Mesendoderm (in vitro differentiated cells): ENCODE results near the gene CPNE7. TPM values are rescaled to one million over a fixed set of nuclear protein-coding genes. Genes with fewer than 3 reads are reported as not detected.

Experiments used
- DNase-seq: peaks from one replicate; pipeline ENCODE4 v3.0.0; 2013
- H2AK5ac ChIP-seq: 2 replicates; pipeline ENCODE4 v1.6.1; 2013; ENCODE audit warnings: low read length, inconsistent platforms
- H2BK120ac ChIP-seq: 2 replicates; pipeline ENCODE4 v1.6.1; 2013; ENCODE audit warnings: low read depth, mild to moderate bottlenecking, low read length, moderate library complexity, mixed read lengths
- H2BK15ac ChIP-seq: replicated peaks from 2 replicates; pipeline ENCODE4 v1.6.1; 2013; ENCODE audit warnings: low read depth, mild to moderate bottlenecking, moderate library complexity
- H2BK5ac ChIP-seq: 2 replicates; pipeline ENCODE4 v1.6.1; 2013; ENCODE audit warnings: low read length, inconsistent platforms
- H3K18ac ChIP-seq: 2 replicates; pipeline ENCODE4 v1.6.1; 2013; ENCODE audit warnings: mild to moderate bottlenecking, low read length, mixed read lengths
- H3K23ac ChIP-seq: one replicate; pipeline ENCODE4 v1.6.1; 2013; ENCODE audit warnings: low read length
- H3K27ac ChIP-seq: 2 replicates; pipeline ENCODE4 v1.5.1; 2013; ENCODE audit warnings: low read depth, mild to moderate bottlenecking, inconsistent platforms, low read length, moderate library complexity
- H3K27me3 ChIP-seq: 2 replicates; pipeline ENCODE4 v1.6.1; 2013; ENCODE audit warnings: low read length, control low read depth, mild to moderate bottlenecking, inconsistent platforms; ENCODE audit not compliant: insufficient read depth, poor library complexity
- H3K36me3 ChIP-seq: 2 replicates; pipeline ENCODE4 v1.6.1; 2013; ENCODE audit warnings: low read length, inconsistent platforms; ENCODE audit not compliant: control insufficient read depth, insufficient read depth
- H3K4ac ChIP-seq: one replicate; pipeline ENCODE4 v1.6.1; 2013; ENCODE audit warnings: low read depth, mild to moderate bottlenecking, low read length, moderate library complexity
- H3K4me1 ChIP-seq: 2 replicates; pipeline ENCODE4 v1.6.1; 2013; ENCODE audit warnings: low read depth, low read length, inconsistent platforms; ENCODE audit not compliant: control insufficient read depth
- H3K4me2 ChIP-seq: 2 replicates; pipeline ENCODE4 v1.6.1; 2013; ENCODE audit warnings: low read length
- H3K4me3 ChIP-seq: 2 replicates; pipeline ENCODE4 v1.5.1; 2013; ENCODE audit warnings: mild to moderate bottlenecking, low read length
- H3K56ac ChIP-seq: one replicate; pipeline ENCODE4 v1.6.1; 2013; ENCODE audit warnings: low read length
- H3K79me1 ChIP-seq: 2 replicates; pipeline ENCODE4 v1.6.1; 2013; ENCODE audit warnings: low read length, inconsistent platforms
- H3K79me2 ChIP-seq: 2 replicates; pipeline ENCODE4 v1.6.1; 2013; ENCODE audit warnings: mild to moderate bottlenecking, low read length; ENCODE audit not compliant: control insufficient read depth, insufficient read depth
- H3K9ac ChIP-seq: 2 replicates; pipeline ENCODE4 v1.6.1; 2013; ENCODE audit warnings: low read length, inconsistent platforms
- H4K5ac ChIP-seq: one replicate; pipeline ENCODE4 v1.6.1; 2013; ENCODE audit warnings: low read length
- H4K8ac ChIP-seq: one replicate; pipeline ENCODE4 v1.6.1; 2013; ENCODE audit warnings: low read depth, mild to moderate bottlenecking, control low read depth, low read length, moderate library complexity
- WGBS: extraction: QIAGEN DNeasy Blood & Tissue Kit; methylation state at CpG from one replicate; pipeline ENCODE4 v1.1.7; 2013; ENCODE audit warnings: low lambda C conversion rate, missing lambda C conversion rate; ENCODE audit not compliant: insufficient coverage; ENCODE audit errors: extremely low coverage; 5-methylcytosine and 5-hydroxymethylcytosine counted together
- small RNA-seq: library from polyadenylated mRNA; stranded (forward); fragments of <200 nt; extraction: miRNeasy Mini kit (QIAGEN cat#:217004); gene quantifications from one replicate; pipeline ENCODE3, GENCODE V24; 2013; ENCODE audit not compliant: insufficient read depth

The CPNE7 gene

GRCh38 chr16:89646270-89646669 is 70.7 kb downstream of the CPNE7 start:
- H3K27me3 ChIP-seq: no peaks in the 10 kb centered on the region
- H2BK5ac ChIP-seq: no peak overlapping the region
- H4K5ac ChIP-seq: no peak overlapping the region
- WGBS: no CpG with 5 or more reads among the region's 22 CpGs
- H3K4me1 ChIP-seq: no peaks in the 10 kb centered on the region
- H3K4me2 ChIP-seq: no peak overlapping the region
- no peak overlapping the region for H3K27ac ChIP-seq
- H4K8ac ChIP-seq: no peak overlapping the region
- H3K79me1 ChIP-seq: peaks cover 2% of the 10 kb centered on the region
- H3K23ac ChIP-seq: no peak overlapping the region
- H3K4me3 ChIP-seq: no peak overlapping the region
- H3K18ac ChIP-seq: no peak overlapping the region
- no peak overlapping the region for H2AK5ac ChIP-seq
- no peaks in the 10 kb centered on the region for H3K79me2 ChIP-seq
- no peak overlapping the region for H3K56ac ChIP-seq
- H2BK120ac ChIP-seq: no peak overlapping the region
- H3K36me3 ChIP-seq: peaks cover 9% of the 10 kb centered on the region
- no peak overlapping the region for H3K4ac ChIP-seq
- H3K9ac ChIP-seq: no peak overlapping the region
- no peak for DNase-seq
- no peak overlapping the region for H2BK15ac ChIP-seq

Small RNA genes within 50 kb of the gene (small RNA-seq; reads per million reads assigned to genes)
- not detected for gene SNORD68
